ENCODE results near the gene SHC1.

DNA sequence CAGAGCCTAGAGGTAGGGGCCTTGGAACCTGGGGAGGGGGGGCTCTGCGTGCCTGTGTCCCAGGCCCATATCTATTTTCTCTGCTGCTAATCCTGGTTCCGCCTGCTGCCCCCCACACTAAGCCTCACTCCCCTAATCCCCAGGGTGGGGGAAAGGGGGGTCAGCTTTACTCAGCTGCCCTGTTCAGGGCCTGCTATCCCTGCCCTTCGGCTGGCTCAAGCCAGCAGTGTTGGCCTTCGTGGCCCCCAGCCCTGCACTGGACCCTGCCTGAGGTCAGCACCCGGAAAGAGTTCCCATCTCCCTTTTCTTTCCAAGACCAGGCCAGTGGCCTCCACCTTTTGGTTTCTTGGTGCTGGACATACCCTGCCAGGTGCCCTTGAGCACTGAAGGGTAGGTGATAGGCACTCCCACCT lies 40.5 kb upstream of the SHC1 start:
- TF ChIP-seq EZH2 (IDR thresholded peaks at IDR 0.05; ENCODE audit: low read depth, unreplicated experiment) (no peak), EZH2phosphoT487 (IDR thresholded peaks at IDR 0.05; ENCODE audit: unreplicated experiment) (no peak), POLR2AphosphoS5 (IDR thresholded peaks at IDR 0.05; ENCODE audit: low read depth) (no peak), CREB1 (CRISPR knock-in tag; IDR thresholded peaks at IDR 0.05; ENCODE audit: low read depth) (no peak), JUNB (IDR thresholded peaks at IDR 0.05; ENCODE audit: unreplicated experiment) (no peak), NANOG (IDR thresholded peaks at IDR 0.05; ENCODE audit: borderline replicate concordance) (no peak), ZNF114 (CRISPR knock-in tag; IDR thresholded peaks at IDR 0.05) (no peak), ZNF331 (CRISPR knock-in tag; IDR thresholded peaks at IDR 0.05; ENCODE audit: low read depth) (no peak)
- TF ChIP-seq, protein P1, sequence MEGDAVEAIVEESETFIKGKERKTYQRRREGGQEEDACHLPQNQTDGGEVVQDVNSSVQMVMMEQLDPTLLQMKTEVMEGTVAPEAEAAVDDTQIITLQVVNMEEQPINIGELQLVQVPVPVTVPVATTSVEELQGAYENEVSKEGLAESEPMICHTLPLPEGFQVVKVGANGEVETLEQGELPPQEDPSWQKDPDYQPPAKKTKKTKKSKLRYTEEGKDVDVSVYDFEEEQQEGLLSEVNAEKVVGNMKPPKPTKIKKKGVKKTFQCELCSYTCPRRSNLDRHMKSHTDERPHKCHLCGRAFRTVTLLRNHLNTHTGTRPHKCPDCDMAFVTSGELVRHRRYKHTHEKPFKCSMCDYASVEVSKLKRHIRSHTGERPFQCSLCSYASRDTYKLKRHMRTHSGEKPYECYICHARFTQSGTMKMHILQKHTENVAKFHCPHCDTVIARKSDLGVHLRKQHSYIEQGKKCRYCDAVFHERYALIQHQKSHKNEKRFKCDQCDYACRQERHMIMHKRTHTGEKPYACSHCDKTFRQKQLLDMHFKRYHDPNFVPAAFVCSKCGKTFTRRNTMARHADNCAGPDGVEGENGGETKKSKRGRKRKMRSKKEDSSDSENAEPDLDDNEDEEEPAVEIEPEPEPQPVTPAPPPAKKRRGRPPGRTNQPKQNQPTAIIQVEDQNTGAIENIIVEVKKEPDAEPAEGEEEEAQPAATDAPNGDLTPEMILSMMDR (conservative IDR thresholded peaks at IDR 0.05; ENCODE audit: low read depth in 2 of 2): no peak
- TF ChIP-seq, protein P2, sequence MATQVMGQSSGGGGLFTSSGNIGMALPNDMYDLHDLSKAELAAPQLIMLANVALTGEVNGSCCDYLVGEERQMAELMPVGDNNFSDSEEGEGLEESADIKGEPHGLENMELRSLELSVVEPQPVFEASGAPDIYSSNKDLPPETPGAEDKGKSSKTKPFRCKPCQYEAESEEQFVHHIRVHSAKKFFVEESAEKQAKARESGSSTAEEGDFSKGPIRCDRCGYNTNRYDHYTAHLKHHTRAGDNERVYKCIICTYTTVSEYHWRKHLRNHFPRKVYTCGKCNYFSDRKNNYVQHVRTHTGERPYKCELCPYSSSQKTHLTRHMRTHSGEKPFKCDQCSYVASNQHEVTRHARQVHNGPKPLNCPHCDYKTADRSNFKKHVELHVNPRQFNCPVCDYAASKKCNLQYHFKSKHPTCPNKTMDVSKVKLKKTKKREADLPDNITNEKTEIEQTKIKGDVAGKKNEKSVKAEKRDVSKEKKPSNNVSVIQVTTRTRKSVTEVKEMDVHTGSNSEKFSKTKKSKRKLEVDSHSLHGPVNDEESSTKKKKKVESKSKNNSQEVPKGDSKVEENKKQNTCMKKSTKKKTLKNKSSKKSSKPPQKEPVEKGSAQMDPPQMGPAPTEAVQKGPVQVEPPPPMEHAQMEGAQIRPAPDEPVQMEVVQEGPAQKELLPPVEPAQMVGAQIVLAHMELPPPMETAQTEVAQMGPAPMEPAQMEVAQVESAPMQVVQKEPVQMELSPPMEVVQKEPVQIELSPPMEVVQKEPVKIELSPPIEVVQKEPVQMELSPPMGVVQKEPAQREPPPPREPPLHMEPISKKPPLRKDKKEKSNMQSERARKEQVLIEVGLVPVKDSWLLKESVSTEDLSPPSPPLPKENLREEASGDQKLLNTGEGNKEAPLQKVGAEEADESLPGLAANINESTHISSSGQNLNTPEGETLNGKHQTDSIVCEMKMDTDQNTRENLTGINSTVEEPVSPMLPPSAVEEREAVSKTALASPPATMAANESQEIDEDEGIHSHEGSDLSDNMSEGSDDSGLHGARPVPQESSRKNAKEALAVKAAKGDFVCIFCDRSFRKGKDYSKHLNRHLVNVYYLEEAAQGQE (IDR thresholded peaks at IDR 0.05; ENCODE audit: unreplicated experiment): no peak
- TF ChIP-seq, protein P3, sequence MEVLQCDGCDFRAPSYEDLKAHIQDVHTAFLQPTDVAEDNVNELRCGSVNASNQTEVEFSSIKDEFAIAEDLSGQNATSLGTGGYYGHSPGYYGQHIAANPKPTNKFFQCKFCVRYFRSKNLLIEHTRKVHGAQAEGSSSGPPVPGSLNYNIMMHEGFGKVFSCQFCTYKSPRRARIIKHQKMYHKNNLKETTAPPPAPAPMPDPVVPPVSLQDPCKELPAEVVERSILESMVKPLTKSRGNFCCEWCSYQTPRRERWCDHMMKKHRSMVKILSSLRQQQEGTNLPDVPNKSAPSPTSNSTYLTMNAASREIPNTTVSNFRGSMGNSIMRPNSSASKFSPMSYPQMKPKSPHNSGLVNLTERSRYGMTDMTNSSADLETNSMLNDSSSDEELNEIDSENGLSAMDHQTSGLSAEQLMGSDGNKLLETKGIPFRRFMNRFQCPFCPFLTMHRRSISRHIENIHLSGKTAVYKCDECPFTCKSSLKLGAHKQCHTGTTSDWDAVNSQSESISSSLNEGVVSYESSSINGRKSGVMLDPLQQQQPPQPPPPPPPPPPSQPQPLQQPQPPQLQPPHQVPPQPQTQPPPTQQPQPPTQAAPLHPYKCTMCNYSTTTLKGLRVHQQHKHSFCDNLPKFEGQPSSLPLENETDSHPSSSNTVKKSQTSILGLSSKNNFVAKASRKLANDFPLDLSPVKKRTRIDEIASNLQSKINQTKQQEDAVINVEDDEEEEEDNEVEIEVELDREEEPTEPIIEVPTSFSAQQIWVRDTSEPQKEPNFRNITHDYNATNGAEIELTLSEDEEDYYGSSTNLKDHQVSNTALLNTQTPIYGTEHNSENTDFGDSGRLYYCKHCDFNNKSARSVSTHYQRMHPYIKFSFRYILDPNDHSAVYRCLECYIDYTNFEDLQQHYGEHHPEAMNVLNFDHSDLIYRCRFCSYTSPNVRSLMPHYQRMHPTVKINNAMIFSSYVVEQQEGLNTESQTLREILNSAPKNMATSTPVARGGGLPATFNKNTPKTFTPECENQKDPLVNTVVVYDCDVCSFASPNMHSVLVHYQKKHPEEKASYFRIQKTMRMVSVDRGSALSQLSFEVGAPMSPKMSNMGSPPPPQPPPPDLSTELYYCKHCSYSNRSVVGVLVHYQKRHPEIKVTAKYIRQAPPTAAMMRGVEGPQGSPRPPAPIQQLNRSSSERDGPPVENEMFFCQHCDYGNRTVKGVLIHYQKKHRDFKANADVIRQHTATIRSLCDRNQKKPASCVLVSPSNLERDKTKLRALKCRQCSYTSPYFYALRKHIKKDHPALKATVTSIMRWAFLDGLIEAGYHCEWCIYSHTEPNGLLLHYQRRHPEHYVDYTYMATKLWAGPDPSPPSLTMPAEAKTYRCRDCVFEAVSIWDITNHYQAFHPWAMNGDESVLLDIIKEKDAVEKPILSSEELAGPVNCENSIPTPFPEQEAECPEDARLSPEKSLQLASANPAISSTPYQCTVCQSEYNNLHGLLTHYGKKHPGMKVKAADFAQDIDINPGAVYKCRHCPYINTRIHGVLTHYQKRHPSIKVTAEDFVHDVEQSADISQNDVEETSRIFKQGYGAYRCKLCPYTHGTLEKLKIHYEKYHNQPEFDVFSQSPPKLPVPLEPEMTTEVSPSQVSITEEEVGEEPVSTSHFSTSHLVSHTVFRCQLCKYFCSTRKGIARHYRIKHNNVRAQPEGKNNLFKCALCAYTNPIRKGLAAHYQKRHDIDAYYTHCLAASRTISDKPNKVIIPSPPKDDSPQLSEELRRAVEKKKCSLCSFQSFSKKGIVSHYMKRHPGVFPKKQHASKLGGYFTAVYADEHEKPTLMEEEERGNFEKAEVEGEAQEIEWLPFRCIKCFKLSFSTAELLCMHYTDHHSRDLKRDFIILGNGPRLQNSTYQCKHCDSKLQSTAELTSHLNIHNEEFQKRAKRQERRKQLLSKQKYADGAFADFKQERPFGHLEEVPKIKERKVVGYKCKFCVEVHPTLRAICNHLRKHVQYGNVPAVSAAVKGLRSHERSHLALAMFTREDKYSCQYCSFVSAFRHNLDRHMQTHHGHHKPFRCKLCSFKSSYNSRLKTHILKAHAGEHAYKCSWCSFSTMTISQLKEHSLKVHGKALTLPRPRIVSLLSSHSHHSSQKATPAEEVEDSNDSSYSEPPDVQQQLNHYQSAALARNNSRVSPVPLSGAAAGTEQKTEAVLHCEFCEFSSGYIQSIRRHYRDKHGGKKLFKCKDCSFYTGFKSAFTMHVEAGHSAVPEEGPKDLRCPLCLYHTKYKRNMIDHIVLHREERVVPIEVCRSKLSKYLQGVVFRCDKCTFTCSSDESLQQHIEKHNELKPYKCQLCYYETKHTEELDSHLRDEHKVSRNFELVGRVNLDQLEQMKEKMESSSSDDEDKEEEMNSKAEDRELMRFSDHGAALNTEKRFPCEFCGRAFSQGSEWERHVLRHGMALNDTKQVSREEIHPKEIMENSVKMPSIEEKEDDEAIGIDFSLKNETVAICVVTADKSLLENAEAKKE (CRISPR knock-in tag; IDR thresholded peaks at IDR 0.05): no peak
- TF ChIP-seq, protein P4, sequence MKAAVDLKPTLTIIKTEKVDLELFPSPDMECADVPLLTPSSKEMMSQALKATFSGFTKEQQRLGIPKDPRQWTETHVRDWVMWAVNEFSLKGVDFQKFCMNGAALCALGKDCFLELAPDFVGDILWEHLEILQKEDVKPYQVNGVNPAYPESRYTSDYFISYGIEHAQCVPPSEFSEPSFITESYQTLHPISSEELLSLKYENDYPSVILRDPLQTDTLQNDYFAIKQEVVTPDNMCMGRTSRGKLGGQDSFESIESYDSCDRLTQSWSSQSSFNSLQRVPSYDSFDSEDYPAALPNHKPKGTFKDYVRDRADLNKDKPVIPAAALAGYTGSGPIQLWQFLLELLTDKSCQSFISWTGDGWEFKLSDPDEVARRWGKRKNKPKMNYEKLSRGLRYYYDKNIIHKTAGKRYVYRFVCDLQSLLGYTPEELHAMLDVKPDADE (IDR thresholded peaks at IDR 0.05): no peak
